SK-N-SH treated with all-trans-retinoic acid at 6 μM for 48 hours (cell line): ENCODE measurements around the gene KLHDC8B.
"Not testable (repeated sequence)": the region's sequence is repeated elsewhere in the genome, so short reads cannot be mapped to it uniquely, and the experiment has no call there.

Experiments used
- ARNTL ChIP-seq: fragments of 450-650 bp; formaldehyde crosslinking; IDR thresholded peaks from 2 replicates; pipeline ENCODE4 v1.5.0; 2020; ENCODE audit warnings: low read depth, mild to moderate bottlenecking, moderate library complexity, borderline replicate concordance
- RARB ChIP-seq: fragments of 250-450 bp; sonication (Bioruptor Pico); IDR thresholded peaks from 2 replicates; pipeline ENCODE4 v1.8.0; 2021; ENCODE audit warnings: mild to moderate bottlenecking, moderate library complexity
- TOX ChIP-seq: fragments of 250-450 bp; sonication (Bioruptor Pico); IDR thresholded peaks from 2 replicates; pipeline ENCODE4 v1.8.0; 2021; ENCODE audit warnings: mild to moderate bottlenecking, moderate library complexity, borderline replicate concordance
- ZFP30 ChIP-seq: fragments of 450-650 bp; formaldehyde crosslinking; IDR thresholded peaks from 2 replicates; pipeline ENCODE4 v1.5.0; 2022; ENCODE audit warnings: mild to moderate bottlenecking, moderate library complexity
- ZNF565 ChIP-seq: fragments of 450-650 bp; formaldehyde crosslinking; conservative IDR thresholded peaks from 2 replicates; pipeline ENCODE4 v1.5.0; 2020; ENCODE audit warnings: low read depth, mild to moderate bottlenecking, moderate library complexity

- not testable (repeated sequence) for TF ChIP-seq ZFP30; ZNF565 (CRISPR knock-in tag); RARB (CRISPR knock-in tag); ARNTL (CRISPR knock-in tag); TOX
These were observed 49.7 kb downstream of the KLHDC8B start for GRCh38 chr3:49220985-49221563.
